ENCODE data around the gene LCOR. TPM values are rescaled to one million over a fixed set of nuclear protein-coding genes. Genes with fewer than 3 reads are reported as not detected.

The LCOR gene
- total and polyA plus RNA-seq, 9 of the 15 experiments (the other 6 are each of a cell fraction or from before 2014, with no cell fraction given) = 3.6 to 25.2 (median 14.4) TPM

- TF ChIP-seq STAT6 (CRISPR knock-in tag; IDR thresholded peaks at IDR 0.05) (no peak), HDGF (IDR thresholded peaks at IDR 0.05) (no peak), ARID1B (IDR thresholded peaks at IDR 0.05) (peak; percentile 83), SMARCC2 (IDR thresholded peaks at IDR 0.05; ENCODE audit: low read depth) (peak; percentile 81), EGR1 (conservative IDR thresholded peaks at IDR 0.05) (no peak), ZNF316 (IDR thresholded peaks at IDR 0.05) (no peak), DLX4 (CRISPR knock-in tag; IDR thresholded peaks at IDR 0.05) (no peak), SREBF1 (IDR thresholded peaks at IDR 0.05; ENCODE audit: borderline replicate concordance, low read depth, low read length) (no peak), TCFL5 (CRISPR knock-in tag; conservative IDR thresholded peaks at IDR 0.05) (no peak), KDM1A (IDR thresholded peaks at IDR 0.05) (no peak), FUS (optimal IDR thresholded peaks at IDR 0.05; ENCODE audit: low read depth, low read length) (no peak), XRCC4 (IDR thresholded peaks at IDR 0.05; ENCODE audit: extremely low read depth, insufficient read depth, insufficient read length) (no peak), ZNF75A (CRISPR knock-in tag; IDR thresholded peaks at IDR 0.05) (no peak), SMAD1 (IDR thresholded peaks at IDR 0.05; ENCODE audit: low read depth, low read length, partially characterized antibody) (no peak), ZNF431 (CRISPR knock-in tag; IDR thresholded peaks at IDR 0.05) (no peak)
- TF ChIP-seq, protein P1, sequence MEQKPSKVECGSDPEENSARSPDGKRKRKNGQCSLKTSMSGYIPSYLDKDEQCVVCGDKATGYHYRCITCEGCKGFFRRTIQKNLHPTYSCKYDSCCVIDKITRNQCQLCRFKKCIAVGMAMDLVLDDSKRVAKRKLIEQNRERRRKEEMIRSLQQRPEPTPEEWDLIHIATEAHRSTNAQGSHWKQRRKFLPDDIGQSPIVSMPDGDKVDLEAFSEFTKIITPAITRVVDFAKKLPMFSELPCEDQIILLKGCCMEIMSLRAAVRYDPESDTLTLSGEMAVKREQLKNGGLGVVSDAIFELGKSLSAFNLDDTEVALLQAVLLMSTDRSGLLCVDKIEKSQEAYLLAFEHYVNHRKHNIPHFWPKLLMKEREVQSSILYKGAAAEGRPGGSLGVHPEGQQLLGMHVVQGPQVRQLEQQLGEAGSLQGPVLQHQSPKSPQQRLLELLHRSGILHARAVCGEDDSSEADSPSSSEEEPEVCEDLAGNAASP (IDR thresholded peaks at IDR 0.05) = no peak
Measured at GRCh38 chr10:96840841-96841518, 8.9 kb downstream of the LCOR start (continued).
